Measurements from ENCODE around the gene FICD. TPM values are rescaled to one million over a fixed set of nuclear protein-coding genes. Genes with fewer than 3 reads are reported as not detected.

Gene FICD
- total RNA-seq, 1 donor from 2014 or later, result 3.6 TPM

- no peaks in the 10 kb centered on the region for H3K4me1 Mint-ChIP-seq
- no peaks in the 10 kb centered on the region for H3K36me3 Mint-ChIP-seq
- no peak for DNase-seq (ENCODE audit: low spot score in 2 of 2, unreplicated experiment in 2 of 2)
- TF ChIP-seq CTCF (IDR thresholded peaks at IDR 0.05; ENCODE audit: unreplicated experiment), result no peak
- H3K27me3 Mint-ChIP-seq (ENCODE audit: low read depth), result peaks cover 30% of the 10 kb centered on the region
- H3K9me3 Mint-ChIP-seq, result no peaks in the 10 kb centered on the region
- H3K4me3 Mint-ChIP-seq, result no peak overlapping the region
- H3K27ac Mint-ChIP-seq, result no peak overlapping the region
These were observed 37.8 kb upstream of the FICD start for GRCh38 chr12:108477055-108477880.

- no peak overlapping the region for H3K4me3 Mint-ChIP-seq
- no peaks in the 10 kb centered on the region for H3K36me3 Mint-ChIP-seq
- no peak overlapping the region for H3K27ac Mint-ChIP-seq
- no peak for DNase-seq (ENCODE audit: low spot score in 2 of 2, unreplicated experiment in 2 of 2)
- H3K27me3 Mint-ChIP-seq (ENCODE audit: low read depth), result peaks cover 31% of the 10 kb centered on the region
- no peaks in the 10 kb centered on the region for H3K4me1 Mint-ChIP-seq
- H3K9me3 Mint-ChIP-seq, result no peaks in the 10 kb centered on the region
- no peak for TF ChIP-seq CTCF (IDR thresholded peaks at IDR 0.05; ENCODE audit: unreplicated experiment)
These were observed 37.2 kb upstream of the FICD start for GRCh38 chr12:108477881-108478259.

GRCh38 chr12:108478611-108479206, 36.4 kb upstream of the FICD start:
- H3K4me3 Mint-ChIP-seq, result no peak overlapping the region
- no peak for DNase-seq (ENCODE audit: low spot score in 2 of 2, unreplicated experiment in 2 of 2)
- no peaks in the 10 kb centered on the region for H3K4me1 Mint-ChIP-seq
- peaks cover 32% of the 10 kb centered on the region for H3K27me3 Mint-ChIP-seq (ENCODE audit: low read depth)
- TF ChIP-seq CTCF (IDR thresholded peaks at IDR 0.05; ENCODE audit: unreplicated experiment), result no peak
- no peaks in the 10 kb centered on the region for H3K9me3 Mint-ChIP-seq
- no peak overlapping the region for H3K27ac Mint-ChIP-seq
- no peaks in the 10 kb centered on the region for H3K36me3 Mint-ChIP-seq

- DNase-seq (ENCODE audit: low spot score in 2 of 2, unreplicated experiment in 2 of 2), result no peak
- no peak overlapping the region for H3K4me3 Mint-ChIP-seq
- no peaks in the 10 kb centered on the region for H3K36me3 Mint-ChIP-seq
- no peak overlapping the region for H3K27ac Mint-ChIP-seq
- no peaks in the 10 kb centered on the region for H3K9me3 Mint-ChIP-seq
- H3K27me3 Mint-ChIP-seq (ENCODE audit: low read depth), result peaks cover 35% of the 10 kb centered on the region
- no peak for TF ChIP-seq CTCF (IDR thresholded peaks at IDR 0.05; ENCODE audit: unreplicated experiment)
- H3K4me1 Mint-ChIP-seq, result no peaks in the 10 kb centered on the region
These were observed 35.6 kb upstream of the FICD start for GRCh38 chr12:108479364-108480070.

GRCh38 chr12:108482717-108483212, 32.3 kb upstream of the FICD start:
- no peak overlapping the region for H3K27ac Mint-ChIP-seq
- H3K4me3 Mint-ChIP-seq, result no peak overlapping the region
- DNase-seq (ENCODE audit: low spot score in 2 of 2, unreplicated experiment in 2 of 2), result no peak
- peaks cover 37% of the 10 kb centered on the region for H3K27me3 Mint-ChIP-seq (ENCODE audit: low read depth)
- peaks cover 2% of the 10 kb centered on the region for H3K36me3 Mint-ChIP-seq
- H3K9me3 Mint-ChIP-seq, result peaks cover 8% of the 10 kb centered on the region
- H3K4me1 Mint-ChIP-seq, result no peaks in the 10 kb centered on the region
- no peak for TF ChIP-seq CTCF (IDR thresholded peaks at IDR 0.05; ENCODE audit: unreplicated experiment)

Data from mesothelial cell of epicardium (in vitro differentiated cells).